ENCODE results near the gene OPHN1.

The OPHN1 gene

GRCh38 chrX:68249401-68249831, 183.9 kb downstream of the OPHN1 start:
- Histone ChIP-seq H3K4me1 (ENCODE audit: control insufficient read depth in 1 of 2, insufficient read depth in 2 of 2, low read length in 2 of 2) (no peaks in the 10 kb centered on the region), H3K27me3 (ENCODE audit: low read depth, low read length) (no peaks in the 10 kb centered on the region), H3K27ac (ENCODE audit: low read length) (no peak overlapping the region), H3K4me3 (ENCODE audit: low read depth in 1 of 2, low read length in 2 of 2) (no peak overlapping the region), H3K36me3 (ENCODE audit: control insufficient read depth in 1 of 2, insufficient read depth in 2 of 2, low read length in 2 of 2) (no peaks in the 10 kb centered on the region), H3K9me3 (ENCODE audit: control insufficient read depth in 1 of 2, low read length in 2 of 2) (no peaks in the 10 kb centered on the region)

- no peak overlapping the region for H3K27ac ChIP-seq (ENCODE audit: low read length)
- no peaks in the 10 kb centered on the region for H3K9me3 ChIP-seq (ENCODE audit: control insufficient read depth in 1 of 2, low read length in 2 of 2)
- H3K4me1 ChIP-seq (ENCODE audit: control insufficient read depth in 1 of 2, insufficient read depth in 2 of 2, low read length in 2 of 2): no peaks in the 10 kb centered on the region
- H3K36me3 ChIP-seq (ENCODE audit: control insufficient read depth in 1 of 2, insufficient read depth in 2 of 2, low read length in 2 of 2): peaks cover 0 to 3% of the 10 kb centered on the region in 2 donors
- no peaks in the 10 kb centered on the region for H3K27me3 ChIP-seq (ENCODE audit: low read depth, low read length)
- no peak overlapping the region for H3K4me3 ChIP-seq (ENCODE audit: low read depth in 1 of 2, low read length in 2 of 2)
Observed at GRCh38 chrX:68238568-68238967, 194.7 kb downstream of the OPHN1 start.

- Histone ChIP-seq H3K4me1 (ENCODE audit: control insufficient read depth in 1 of 2, insufficient read depth in 2 of 2, low read length in 2 of 2) (no peaks in the 10 kb centered on the region), H3K36me3 (ENCODE audit: control insufficient read depth in 1 of 2, insufficient read depth in 2 of 2, low read length in 2 of 2) (peaks cover 0 to 3% of the 10 kb centered on the region in 2 donors), H3K9me3 (ENCODE audit: control insufficient read depth in 1 of 2, low read length in 2 of 2) (no peaks in the 10 kb centered on the region), H3K27me3 (ENCODE audit: low read depth, low read length) (no peaks in the 10 kb centered on the region), H3K4me3 (ENCODE audit: low read depth in 1 of 2, low read length in 2 of 2) (no peak overlapping the region), H3K27ac (ENCODE audit: low read length) (no peak overlapping the region)
Observed at GRCh38 chrX:68234171-68234910, 199.0 kb downstream of the OPHN1 start.

- no peak overlapping the region for H3K4me3 ChIP-seq (ENCODE audit: low read depth in 1 of 2, low read length in 2 of 2)
- H3K27ac ChIP-seq (ENCODE audit: low read length): no peak overlapping the region
- H3K4me1 ChIP-seq (ENCODE audit: control insufficient read depth in 1 of 2, insufficient read depth in 2 of 2, low read length in 2 of 2): no peaks in the 10 kb centered on the region
- H3K9me3 ChIP-seq (ENCODE audit: control insufficient read depth in 1 of 2, low read length in 2 of 2): no peaks in the 10 kb centered on the region
- no peaks in the 10 kb centered on the region for H3K27me3 ChIP-seq (ENCODE audit: low read depth, low read length)
- peaks cover 0 to 3% of the 10 kb centered on the region in 2 donors for H3K36me3 ChIP-seq (ENCODE audit: control insufficient read depth in 1 of 2, insufficient read depth in 2 of 2, low read length in 2 of 2)
Observed at GRCh38 chrX:68232206-68232605, 201.1 kb downstream of the OPHN1 start.

DNA sequence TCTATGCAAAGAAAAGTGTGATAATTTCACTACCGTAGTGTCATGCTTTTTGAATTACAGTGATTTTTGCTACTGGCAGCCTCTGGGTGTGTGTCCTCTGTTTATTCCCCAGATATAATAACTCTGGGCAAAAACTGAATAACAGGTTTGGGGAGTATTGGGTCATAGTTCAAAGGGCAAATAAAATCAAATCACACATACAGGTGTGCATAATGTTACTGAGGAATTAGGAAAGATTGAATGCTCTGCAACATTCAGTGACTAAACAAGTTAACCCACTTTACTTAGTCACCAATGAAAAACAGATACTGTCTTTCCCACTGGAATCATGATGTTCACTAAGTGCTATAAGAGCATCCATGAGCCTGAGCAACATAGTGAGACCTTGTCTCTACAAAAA, 224.3 kb downstream of the OPHN1 start:
- Histone ChIP-seq H3K4me1 (ENCODE audit: control insufficient read depth in 1 of 2, insufficient read depth in 2 of 2, low read length in 2 of 2) (no peaks in the 10 kb centered on the region), H3K4me3 (ENCODE audit: low read depth in 1 of 2, low read length in 2 of 2) (no peak overlapping the region), H3K27ac (ENCODE audit: low read length) (no peak overlapping the region), H3K27me3 (ENCODE audit: low read depth, low read length) (no peaks in the 10 kb centered on the region), H3K9me3 (ENCODE audit: control insufficient read depth in 1 of 2, low read length in 2 of 2) (no peaks in the 10 kb centered on the region), H3K36me3 (ENCODE audit: control insufficient read depth in 1 of 2, insufficient read depth in 2 of 2, low read length in 2 of 2) (no peaks in the 10 kb centered on the region)

DNA sequence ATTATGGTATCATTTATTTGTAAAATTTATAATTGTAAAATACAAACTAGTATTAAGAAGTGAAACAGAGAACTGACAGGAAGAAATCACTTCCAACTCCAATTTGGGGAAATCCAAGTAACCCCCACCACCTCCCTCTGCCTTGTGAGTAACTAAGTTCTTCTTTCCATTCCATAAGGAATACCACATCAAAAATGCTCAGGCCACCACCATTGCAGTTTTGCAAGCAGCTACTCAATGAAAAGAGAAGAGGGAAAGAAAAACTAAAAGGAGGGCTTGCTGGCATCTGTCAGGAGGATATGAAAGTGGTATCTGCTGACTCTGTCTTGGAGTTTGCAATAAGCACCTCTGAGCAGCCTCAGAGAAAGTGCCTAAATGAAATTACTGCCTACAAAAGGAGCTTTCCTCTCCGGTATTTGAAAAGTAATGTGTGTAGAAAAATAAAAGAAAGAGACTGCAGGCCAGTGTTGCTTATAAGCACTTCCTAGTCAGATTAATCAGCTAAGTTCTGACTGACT, 228.7 kb downstream of the OPHN1 start:
- Histone ChIP-seq H3K4me3 (ENCODE audit: low read depth in 1 of 2, low read length in 2 of 2) (no peak overlapping the region), H3K4me1 (ENCODE audit: control insufficient read depth in 1 of 2, insufficient read depth in 2 of 2, low read length in 2 of 2) (no peaks in the 10 kb centered on the region), H3K27ac (ENCODE audit: low read length) (no peak overlapping the region), H3K27me3 (ENCODE audit: low read depth, low read length) (no peaks in the 10 kb centered on the region), H3K9me3 (ENCODE audit: control insufficient read depth in 1 of 2, low read length in 2 of 2) (no peaks in the 10 kb centered on the region), H3K36me3 (ENCODE audit: control insufficient read depth in 1 of 2, insufficient read depth in 2 of 2, low read length in 2 of 2) (peaks cover 0 to 3% of the 10 kb centered on the region in 2 donors)

DNA sequence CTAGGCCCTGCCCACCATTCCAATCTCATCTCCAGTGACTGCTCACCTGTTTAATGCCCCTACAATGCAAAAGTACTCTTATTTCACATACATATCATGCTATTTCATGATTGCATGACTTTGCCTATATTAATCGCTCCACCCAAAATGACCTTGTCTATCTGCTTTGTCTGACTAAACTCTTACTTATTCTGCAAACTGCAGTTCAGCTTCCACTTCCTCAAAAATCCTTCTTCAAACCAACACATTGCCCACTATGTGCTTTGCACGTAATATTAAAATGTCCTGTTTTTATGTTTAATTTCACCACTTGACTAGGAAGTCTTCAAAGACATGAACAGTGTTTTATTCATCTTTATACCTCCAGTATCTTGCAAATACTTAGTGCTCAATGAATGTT, 229.6 kb downstream of the OPHN1 start:
- Histone ChIP-seq H3K4me3 (ENCODE audit: low read depth in 1 of 2, low read length in 2 of 2) (no peak overlapping the region), H3K4me1 (ENCODE audit: control insufficient read depth in 1 of 2, insufficient read depth in 2 of 2, low read length in 2 of 2) (no peaks in the 10 kb centered on the region), H3K27ac (ENCODE audit: low read length) (no peak overlapping the region), H3K36me3 (ENCODE audit: control insufficient read depth in 1 of 2, insufficient read depth in 2 of 2, low read length in 2 of 2) (peaks cover 0 to 3% of the 10 kb centered on the region in 2 donors), H3K9me3 (ENCODE audit: control insufficient read depth in 1 of 2, low read length in 2 of 2) (no peaks in the 10 kb centered on the region), H3K27me3 (ENCODE audit: low read depth, low read length) (no peaks in the 10 kb centered on the region)

DNA sequence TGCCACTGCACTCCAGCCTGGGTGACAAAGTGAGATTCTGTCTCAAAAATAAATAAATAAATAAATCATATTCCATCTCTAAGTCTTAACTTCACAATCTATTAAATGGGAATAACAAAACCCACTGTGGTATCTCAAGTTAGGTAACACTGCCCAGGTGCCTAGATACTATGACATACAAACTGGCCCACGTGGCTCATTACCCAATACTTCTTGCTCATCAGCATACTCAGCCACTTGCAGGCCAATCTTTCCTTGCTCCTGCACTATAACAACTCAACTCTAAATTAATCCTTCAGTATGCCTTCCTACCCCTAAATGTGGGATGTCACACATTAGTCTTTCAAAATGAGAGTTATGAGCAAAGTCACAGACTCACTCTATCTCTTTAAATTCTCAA, 230.1 kb downstream of the OPHN1 start:
- Histone ChIP-seq H3K27me3 (ENCODE audit: low read depth, low read length) (no peaks in the 10 kb centered on the region), H3K4me3 (ENCODE audit: low read depth in 1 of 2, low read length in 2 of 2) (no peak overlapping the region), H3K4me1 (ENCODE audit: control insufficient read depth in 1 of 2, insufficient read depth in 2 of 2, low read length in 2 of 2) (no peaks in the 10 kb centered on the region), H3K36me3 (ENCODE audit: control insufficient read depth in 1 of 2, insufficient read depth in 2 of 2, low read length in 2 of 2) (peaks cover 0 to 3% of the 10 kb centered on the region in 2 donors), H3K9me3 (ENCODE audit: control insufficient read depth in 1 of 2, low read length in 2 of 2) (no peaks in the 10 kb centered on the region), H3K27ac (ENCODE audit: low read length) (no peak overlapping the region)

DNA sequence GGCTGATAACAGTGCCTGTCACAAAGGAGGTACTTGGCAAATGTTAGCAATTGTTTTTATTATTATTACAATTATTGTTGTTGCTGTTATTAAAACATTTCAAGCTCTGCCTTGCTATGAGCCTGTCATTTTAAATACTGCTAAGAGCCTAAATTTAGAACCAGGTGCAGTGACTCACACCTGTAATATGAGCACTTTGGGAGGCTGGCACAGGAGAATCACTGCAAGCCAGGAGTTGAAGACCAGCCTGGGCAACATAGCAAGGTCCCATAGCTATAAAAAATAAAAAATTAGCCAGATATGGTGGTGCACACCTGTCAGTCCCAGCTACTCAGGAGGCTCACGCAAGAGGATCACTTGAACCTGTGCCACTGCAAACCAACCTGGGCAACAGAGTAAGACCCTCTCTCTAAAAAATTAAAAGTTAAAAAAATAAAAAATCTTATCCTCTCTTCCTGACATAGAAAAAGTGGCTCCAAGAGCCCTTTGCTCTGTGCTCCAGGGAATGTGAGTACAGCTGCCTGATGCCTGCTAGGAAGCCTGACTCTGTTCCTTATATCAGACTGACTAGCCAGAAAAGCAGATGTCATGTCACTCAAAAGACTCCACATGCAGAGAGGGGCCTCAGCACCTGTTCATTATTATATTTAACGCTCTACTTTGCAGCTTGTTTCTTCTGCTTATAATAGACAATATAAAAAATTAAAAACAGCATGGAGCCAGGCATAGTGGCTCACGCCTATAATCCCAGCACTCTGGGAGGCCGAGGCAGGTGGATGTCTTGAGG, 234.0 kb downstream of the OPHN1 start:
- Histone ChIP-seq H3K4me3 (ENCODE audit: low read depth in 1 of 2, low read length in 2 of 2) (no peak overlapping the region), H3K4me1 (ENCODE audit: control insufficient read depth in 1 of 2, insufficient read depth in 2 of 2, low read length in 2 of 2) (no peaks in the 10 kb centered on the region), H3K27ac (ENCODE audit: low read length) (no peak overlapping the region), H3K36me3 (ENCODE audit: control insufficient read depth in 1 of 2, insufficient read depth in 2 of 2, low read length in 2 of 2) (peaks cover 0 to 3% of the 10 kb centered on the region in 2 donors), H3K27me3 (ENCODE audit: low read depth, low read length) (no peaks in the 10 kb centered on the region), H3K9me3 (ENCODE audit: control insufficient read depth in 1 of 2, low read length in 2 of 2) (no peaks in the 10 kb centered on the region)

- Histone ChIP-seq H3K27me3 (ENCODE audit: low read depth, low read length) (no peaks in the 10 kb centered on the region), H3K36me3 (ENCODE audit: control insufficient read depth in 1 of 2, insufficient read depth in 2 of 2, low read length in 2 of 2) (peaks cover 0 to 3% of the 10 kb centered on the region in 2 donors), H3K9me3 (ENCODE audit: control insufficient read depth in 1 of 2, low read length in 2 of 2) (no peaks in the 10 kb centered on the region), H3K4me3 (ENCODE audit: low read depth in 1 of 2, low read length in 2 of 2) (no peak overlapping the region), H3K4me1 (ENCODE audit: control insufficient read depth in 1 of 2, insufficient read depth in 2 of 2, low read length in 2 of 2) (no peaks in the 10 kb centered on the region), H3K27ac (ENCODE audit: low read length) (no peak overlapping the region)
Observed at GRCh38 chrX:68196939-68197791, 236.1 kb downstream of the OPHN1 start.

- Histone ChIP-seq H3K4me1 (ENCODE audit: control insufficient read depth in 1 of 2, insufficient read depth in 2 of 2, low read length in 2 of 2) (no peaks in the 10 kb centered on the region), H3K27me3 (ENCODE audit: low read depth, low read length) (no peaks in the 10 kb centered on the region), H3K27ac (ENCODE audit: low read length) (no peak overlapping the region), H3K4me3 (ENCODE audit: low read depth in 1 of 2, low read length in 2 of 2) (no peak overlapping the region), H3K36me3 (ENCODE audit: control insufficient read depth in 1 of 2, insufficient read depth in 2 of 2, low read length in 2 of 2) (peaks cover 0 to 8% of the 10 kb centered on the region in 2 donors), H3K9me3 (ENCODE audit: control insufficient read depth in 1 of 2, low read length in 2 of 2) (no peaks in the 10 kb centered on the region)
Observed at GRCh38 chrX:68195561-68195960, 237.7 kb downstream of the OPHN1 start.
